Left renal cortex interstitium (tissue), 4 donors: ENCODE data around the gene CA7. TPM values are rescaled to one million over a fixed set of nuclear protein-coding genes. Genes with fewer than 3 reads are reported as not detected.
A peak's percentile ranks its signal among the peaks of the same experiment; 100 is the strongest.
"Not testable (repeated sequence)": the region's sequence is repeated elsewhere in the genome, so short reads cannot be mapped to it uniquely, and the experiment has no call there.

ENCODE experiments used
- DNase-seq, 4 donors: peaks; one replicate each; pipeline ENCODE4 v3.0.0-alpha.2; 2013; ENCODE audit warnings: low read depth in 4 of 4, low spot score in 2 of 4, missing footprints in 1 of 4
- polyA plus RNA-seq, 4 donors: library from polyadenylated mRNA; unstranded; fragments of 120-200 nt; gene quantifications; one replicate each; pipeline ENCODE4 v1.2.1, GENCODE V29; 2013; ENCODE audit not compliant: insufficient read length in 4 of 4

CA7 gene
- polyA plus RNA-seq, 4 donors, result 0.11 to 0.49 (median 0.33) TPM

GRCh38 chr16:66894948-66895688 is 50.9 kb downstream of the CA7 start:
- DNase-seq, result no peak

DNA sequence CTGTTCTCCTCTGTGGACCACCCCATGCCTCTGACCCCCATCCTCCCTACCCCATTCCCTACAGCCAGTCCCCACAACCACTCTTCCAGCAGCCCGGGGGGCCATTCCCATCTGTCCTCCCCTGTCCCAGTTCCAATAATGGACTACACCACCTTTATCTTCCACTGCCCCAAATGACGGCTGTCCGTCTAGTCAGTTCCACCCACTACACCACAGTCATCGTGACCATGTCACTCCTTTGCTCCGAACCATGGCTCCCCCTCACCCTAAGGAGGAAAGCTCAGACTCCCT is 51.4 kb downstream of the CA7 start:
- DNase-seq, result no peak

- no peak for DNase-seq
These were observed 51.8 kb downstream of the CA7 start for GRCh38 chr16:66895999-66896398.

GRCh38 chr16:66896682-66897081 is 52.5 kb downstream of the CA7 start:
- DNase-seq, result not testable (repeated sequence)

DNA sequence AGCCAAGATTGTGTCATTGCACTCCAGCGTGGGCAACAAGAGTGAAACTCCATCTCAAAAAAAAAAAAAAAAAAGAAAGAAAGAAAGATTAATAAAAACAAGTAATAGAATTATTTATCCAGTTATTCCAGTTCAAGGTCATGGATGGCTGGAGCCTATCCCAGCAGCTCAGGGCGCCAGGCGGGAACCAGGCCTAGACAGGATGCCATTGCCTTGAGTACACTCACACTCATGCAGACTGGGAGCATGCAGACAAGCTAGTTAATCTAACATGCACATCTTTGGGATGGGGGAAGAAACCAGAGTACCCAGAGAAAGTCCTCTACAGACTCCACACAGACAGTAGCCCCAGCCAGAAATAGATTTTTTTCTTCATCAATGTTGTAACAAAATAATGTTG is 54.0 kb downstream of the CA7 start:
- no peak for DNase-seq

GRCh38 chr16:66898933-66899309 is 54.7 kb downstream of the CA7 start:
- DNase-seq, result no peak

DNA sequence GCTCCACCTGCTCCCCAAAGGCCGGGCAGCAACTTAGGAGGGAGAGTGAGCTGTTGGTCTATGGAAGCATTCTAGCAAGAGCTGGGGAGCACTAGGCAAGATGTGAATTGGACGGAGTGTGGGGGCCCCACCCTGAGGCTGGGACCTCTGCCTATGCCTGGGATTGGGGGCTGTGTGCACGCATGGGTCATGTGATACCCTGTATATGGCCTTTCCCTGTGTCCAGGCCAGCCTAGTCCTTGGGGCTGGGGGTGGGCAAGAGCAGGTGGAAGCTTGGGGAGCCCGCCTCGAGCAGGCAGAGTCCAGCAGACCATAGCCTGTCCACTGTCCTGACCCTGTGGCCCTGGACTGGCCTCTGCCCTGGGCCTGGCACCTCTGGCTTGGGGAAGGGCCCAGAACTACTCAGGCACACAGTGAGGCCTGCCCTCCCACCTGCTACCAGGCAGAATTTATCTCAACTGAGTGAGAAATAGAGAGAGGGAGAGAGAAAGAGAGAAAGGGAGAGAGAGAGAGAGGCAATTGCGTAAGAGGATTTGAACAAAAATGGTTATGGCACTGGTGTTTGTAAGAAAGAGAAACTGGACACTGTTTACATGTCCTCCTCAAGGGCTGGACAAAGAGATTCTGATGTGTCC is 55.2 kb downstream of the CA7 start:
- DNase-seq, result no peak

GRCh38 chr16:66899945-66900710 is 55.9 kb downstream of the CA7 start:
- peak in 3 of 4 donors; percentile 64 to 83 (median 65) for DNase-seq

- no peak for DNase-seq
These were observed 56.7 kb downstream of the CA7 start for GRCh38 chr16:66900721-66901441.

- no peak for DNase-seq
These were observed 57.4 kb downstream of the CA7 start for GRCh38 chr16:66901626-66902025.

- DNase-seq, result no peak
These were observed 58.7 kb downstream of the CA7 start for GRCh38 chr16:66902648-66903543.

Other genes with a start within 250 kb of the CA7 start
- gene CMTM3, start 239.7 kb upstream of the CA7 start, polyA plus RNA-seq, result 10 to 100 TPM; 59.5 to 91.3 (median 67.1) TPM
- 10 to 100 TPM; 63.0 to 69.7 (median 66.8) TPM for gene CMTM4, start 147.7 kb upstream of the CA7 start, polyA plus RNA-seq
- gene DYNC1LI2, start 92.8 kb upstream of the CA7 start, polyA plus RNA-seq, result 100 to 1,000 TPM in 2 of 4 donors, 10 to 100 TPM in 2; 86.0 to 166 (median 128) TPM
- gene TERB1, start 42.8 kb upstream of the CA7 start, polyA plus RNA-seq, result under 1 TPM in 2 of 4 donors, not detected in 2; 0.11 to 0.13 TPM
- 100 to 1,000 TPM in 1 of 4 donors, 10 to 100 TPM in 3; 73.0 to 109 (median 82.5) TPM for gene NAE1, start 13.4 kb upstream of the CA7 start, polyA plus RNA-seq
- 10 to 100 TPM; 11.5 to 14.5 (median 13.4) TPM for gene PDP2, start 36.1 kb downstream of the CA7 start, polyA plus RNA-seq
- 100 to 1,000 TPM; 248 to 312 (median 277) TPM for gene CDH16, start 74.5 kb downstream of the CA7 start, polyA plus RNA-seq
- 1 to 10 TPM; 2.6 to 4.1 (median 3.5) TPM for gene RRAD, start 81.1 kb downstream of the CA7 start, polyA plus RNA-seq
- gene CIAO2B, start 90.0 kb downstream of the CA7 start, polyA plus RNA-seq, result 100 to 1,000 TPM in 2 of 4 donors, 10 to 100 TPM in 2; 91.7 to 120 (median 98.8) TPM
- 10 to 100 TPM; 40.3 to 49.6 (median 45.3) TPM for gene CES2, start 91.1 kb downstream of the CA7 start, polyA plus RNA-seq
- 1 to 10 TPM; 1.3 to 3.7 (median 2.9) TPM for gene CES3, start 116.9 kb downstream of the CA7 start, polyA plus RNA-seq
- gene CES4A, start 144.2 kb downstream of the CA7 start, polyA plus RNA-seq, result 10 to 100 TPM in 2 of 4 donors, 1 to 10 TPM in 2; 4.6 to 12.3 (median 9.5) TPM
- 10 to 100 TPM; 62.3 to 77.1 (median 65.0) TPM for gene CBFB, start 184.7 kb downstream of the CA7 start, polyA plus RNA-seq